ENCODE measurements around the gene AUH. TPM values are rescaled to one million over a fixed set of nuclear protein-coding genes. Genes with fewer than 3 reads are reported as not detected.

The AUH gene
- total RNA-seq, 1 donor from 2014 or later = 8.8 TPM

DNA sequence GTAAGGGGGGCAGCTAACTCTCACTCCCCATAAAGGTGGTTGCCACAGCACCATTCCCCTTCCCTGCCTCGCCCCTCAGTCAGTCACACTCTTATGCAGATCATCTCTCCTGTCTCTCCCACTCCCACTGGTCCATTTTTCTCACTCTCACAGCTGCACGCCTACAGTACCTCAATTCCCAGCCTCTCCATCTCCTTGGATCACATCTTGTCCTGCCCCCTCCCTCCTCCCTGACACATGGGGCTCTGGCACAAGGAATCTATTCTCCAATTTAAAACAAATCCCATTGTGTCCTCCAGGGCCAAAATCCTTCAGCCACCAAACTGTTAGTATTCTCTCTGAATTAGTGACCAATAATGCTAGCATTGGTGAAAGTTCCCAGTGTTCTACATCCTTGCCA, 114.4 kb downstream of the AUH start:
- DNase-seq (ENCODE audit: low spot score) = no peak
- Mint-ChIP-seq H3K27ac (ENCODE audit: unreplicated experiment) (no peak overlapping the region), H3K27me3 (ENCODE audit: low read depth) (no peaks in the 10 kb centered on the region), H3K36me3 (ENCODE audit: low read depth) (no peaks in the 10 kb centered on the region), H3K9me3 (ENCODE audit: low read depth) (no peaks in the 10 kb centered on the region), H3K4me3 (ENCODE audit: unreplicated experiment) (no peak overlapping the region), H3K4me1 (ENCODE audit: low read depth) (peaks cover 18% of the 10 kb centered on the region)
- TF ChIP-seq, protein P1, sequence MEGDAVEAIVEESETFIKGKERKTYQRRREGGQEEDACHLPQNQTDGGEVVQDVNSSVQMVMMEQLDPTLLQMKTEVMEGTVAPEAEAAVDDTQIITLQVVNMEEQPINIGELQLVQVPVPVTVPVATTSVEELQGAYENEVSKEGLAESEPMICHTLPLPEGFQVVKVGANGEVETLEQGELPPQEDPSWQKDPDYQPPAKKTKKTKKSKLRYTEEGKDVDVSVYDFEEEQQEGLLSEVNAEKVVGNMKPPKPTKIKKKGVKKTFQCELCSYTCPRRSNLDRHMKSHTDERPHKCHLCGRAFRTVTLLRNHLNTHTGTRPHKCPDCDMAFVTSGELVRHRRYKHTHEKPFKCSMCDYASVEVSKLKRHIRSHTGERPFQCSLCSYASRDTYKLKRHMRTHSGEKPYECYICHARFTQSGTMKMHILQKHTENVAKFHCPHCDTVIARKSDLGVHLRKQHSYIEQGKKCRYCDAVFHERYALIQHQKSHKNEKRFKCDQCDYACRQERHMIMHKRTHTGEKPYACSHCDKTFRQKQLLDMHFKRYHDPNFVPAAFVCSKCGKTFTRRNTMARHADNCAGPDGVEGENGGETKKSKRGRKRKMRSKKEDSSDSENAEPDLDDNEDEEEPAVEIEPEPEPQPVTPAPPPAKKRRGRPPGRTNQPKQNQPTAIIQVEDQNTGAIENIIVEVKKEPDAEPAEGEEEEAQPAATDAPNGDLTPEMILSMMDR (IDR thresholded peaks at IDR 0.05) = no peak

DNA sequence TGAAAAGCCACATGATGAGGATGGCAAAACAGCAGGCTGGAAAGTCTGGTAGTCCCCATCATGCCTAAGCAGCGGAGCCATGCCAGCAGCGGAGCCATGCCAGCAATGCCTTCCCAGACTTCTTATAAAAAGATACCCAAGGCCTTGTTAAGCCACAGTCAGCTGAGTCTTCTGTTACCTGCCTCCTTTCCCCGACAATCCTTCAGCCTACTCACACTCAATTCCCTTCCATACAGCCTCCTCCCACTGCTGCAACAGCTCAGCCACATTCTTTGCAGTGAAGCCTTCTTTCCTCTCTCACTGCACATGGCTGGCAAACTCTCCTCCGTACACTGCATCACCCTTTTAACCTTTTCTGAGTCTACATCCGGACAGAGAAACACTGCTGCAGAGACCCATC, 114.9 kb downstream of the AUH start:
- no peak overlapping the region for H3K4me3 Mint-ChIP-seq (ENCODE audit: unreplicated experiment)
- H3K27ac Mint-ChIP-seq (ENCODE audit: unreplicated experiment) = no peak overlapping the region
- TF ChIP-seq, protein P1 (IDR thresholded peaks at IDR 0.05) = no peak
- H3K4me1 Mint-ChIP-seq (ENCODE audit: low read depth) = peaks cover 18% of the 10 kb centered on the region
- H3K9me3 Mint-ChIP-seq (ENCODE audit: low read depth) = no peaks in the 10 kb centered on the region
- no peaks in the 10 kb centered on the region for H3K36me3 Mint-ChIP-seq (ENCODE audit: low read depth)
- DNase-seq (ENCODE audit: low spot score) = no peak
- no peaks in the 10 kb centered on the region for H3K27me3 Mint-ChIP-seq (ENCODE audit: low read depth)

DNA sequence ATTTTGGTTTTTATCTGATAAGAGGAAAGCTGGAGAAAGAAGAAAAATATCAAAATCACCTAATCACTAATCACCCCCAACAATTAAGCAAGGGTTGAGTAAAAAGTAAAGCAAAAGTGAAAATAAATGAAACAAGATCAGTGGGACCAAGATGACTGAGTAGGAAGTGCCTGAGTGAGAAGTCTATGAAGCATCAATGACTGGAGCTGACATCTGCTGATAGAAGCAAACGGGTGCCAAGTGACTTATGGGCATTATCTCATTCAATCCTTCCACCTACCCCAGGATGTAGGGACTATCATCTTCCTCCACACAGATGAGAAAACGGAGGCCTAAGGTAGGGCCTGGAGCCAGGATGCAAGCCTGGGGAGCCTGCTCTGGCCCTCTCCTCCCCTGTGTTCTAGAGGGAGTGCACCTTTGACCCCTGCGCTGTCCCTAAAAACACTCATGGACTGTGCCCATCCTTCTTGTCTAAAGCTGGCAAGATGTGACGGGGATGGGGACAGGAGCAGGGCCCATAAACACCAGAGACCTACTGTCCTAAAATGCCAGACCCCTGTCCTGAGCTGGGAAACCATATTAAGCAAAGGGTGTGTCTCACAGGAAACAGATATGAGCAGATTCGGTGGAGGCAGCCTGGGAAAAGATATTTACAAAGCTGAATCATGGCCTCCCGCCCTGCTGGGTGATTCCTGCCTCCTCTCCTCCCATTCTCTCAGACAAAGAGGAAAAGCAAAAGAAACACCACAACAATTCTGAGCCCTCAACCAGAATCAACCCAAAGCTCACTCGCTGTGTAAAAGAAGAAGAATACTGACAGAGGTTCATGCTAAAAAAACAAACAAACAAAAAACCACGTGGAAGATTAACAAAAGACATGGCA, 116.0 kb downstream of the AUH start:
- H3K9me3 Mint-ChIP-seq (ENCODE audit: low read depth) = no peaks in the 10 kb centered on the region
- TF ChIP-seq, protein P1 (IDR thresholded peaks at IDR 0.05) = no peak
- no peaks in the 10 kb centered on the region for H3K36me3 Mint-ChIP-seq (ENCODE audit: low read depth)
- peak overlapping the region; percentile 3 for H3K27ac Mint-ChIP-seq (ENCODE audit: unreplicated experiment)
- H3K4me1 Mint-ChIP-seq (ENCODE audit: low read depth) = peaks cover 18% of the 10 kb centered on the region
- H3K4me3 Mint-ChIP-seq (ENCODE audit: unreplicated experiment) = no peak overlapping the region
- H3K27me3 Mint-ChIP-seq (ENCODE audit: low read depth) = no peaks in the 10 kb centered on the region
- DNase-seq (ENCODE audit: low spot score) = no peak

DNA sequence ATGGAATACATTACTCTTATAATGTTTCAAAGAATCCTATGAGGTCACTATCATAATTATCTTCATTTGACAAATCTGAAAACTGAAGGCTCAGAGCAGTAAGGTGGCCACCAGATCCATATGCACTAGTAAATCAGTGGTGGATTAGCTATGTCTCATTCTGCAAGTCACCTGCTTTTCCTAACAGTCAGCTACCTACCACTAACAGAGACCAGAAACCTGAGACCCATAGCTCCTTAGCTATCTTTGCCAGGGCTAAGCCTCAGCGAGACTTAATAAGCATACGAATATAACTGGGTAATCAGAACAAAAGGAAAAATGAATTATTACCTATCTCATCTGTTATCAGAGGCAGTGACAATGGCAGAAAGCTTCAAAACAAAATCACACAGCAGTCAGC, 118.7 kb downstream of the AUH start:
- Mint-ChIP-seq H3K9me3 (ENCODE audit: low read depth) (no peaks in the 10 kb centered on the region), H3K36me3 (ENCODE audit: low read depth) (no peaks in the 10 kb centered on the region), H3K4me3 (ENCODE audit: unreplicated experiment) (no peak overlapping the region), H3K27me3 (ENCODE audit: low read depth) (no peaks in the 10 kb centered on the region), H3K4me1 (ENCODE audit: low read depth) (peaks cover 18% of the 10 kb centered on the region), H3K27ac (ENCODE audit: unreplicated experiment) (no peak overlapping the region)
- no peak for DNase-seq (ENCODE audit: low spot score)
- TF ChIP-seq, protein P1 (IDR thresholded peaks at IDR 0.05) = no peak

DNA sequence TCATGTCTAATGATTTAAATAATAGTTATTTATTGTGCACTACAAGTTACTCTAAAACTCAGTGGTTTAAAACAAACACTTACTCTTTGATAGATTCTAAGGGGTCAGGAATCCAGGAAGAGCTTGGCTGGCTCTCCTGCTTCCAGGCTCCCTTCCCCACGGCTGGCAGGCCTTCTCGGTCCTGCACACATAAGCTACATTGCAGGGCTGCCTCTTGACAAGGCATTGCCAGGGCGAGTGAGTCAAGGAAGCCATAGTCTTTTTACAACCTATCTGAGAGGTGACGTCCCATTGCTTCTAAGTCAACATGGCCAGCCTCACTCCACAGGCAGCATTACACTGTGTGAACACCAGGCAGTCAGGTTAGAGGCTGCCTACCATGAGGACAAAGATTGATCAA, 119.8 kb downstream of the AUH start:
- H3K4me3 Mint-ChIP-seq (ENCODE audit: unreplicated experiment) = no peak overlapping the region
- H3K9me3 Mint-ChIP-seq (ENCODE audit: low read depth) = no peaks in the 10 kb centered on the region
- H3K36me3 Mint-ChIP-seq (ENCODE audit: low read depth) = no peaks in the 10 kb centered on the region
- H3K27me3 Mint-ChIP-seq (ENCODE audit: low read depth) = no peaks in the 10 kb centered on the region
- H3K4me1 Mint-ChIP-seq (ENCODE audit: low read depth) = peaks cover 13% of the 10 kb centered on the region
- TF ChIP-seq, protein P1 (IDR thresholded peaks at IDR 0.05) = no peak
- no peak overlapping the region for H3K27ac Mint-ChIP-seq (ENCODE audit: unreplicated experiment)
- DNase-seq (ENCODE audit: low spot score) = no peak
